Esophagus muscularis mucosa (tissue), 4 donors: Measurements from ENCODE around the gene LIN9. TPM values are rescaled to one million over a fixed set of nuclear protein-coding genes. Genes with fewer than 3 reads are reported as not detected.

Experiments used
- DNase-seq: peaks from one replicate; pipeline ENCODE4 v3.0.0-alpha.2; 2017; ENCODE audit errors: extremely low spot score
- H3K27ac ChIP-seq, 4 donors: fragments of 200-600 bp; sonication (generic); replicated peaks in 1 of 4; 1 replicate in 3 of 4; 2 replicates in 1 of 4; pipeline ENCODE4 v1.5.1; 2016 to 2019; ENCODE audit warnings: mild to moderate bottlenecking in 1 of 4
- H3K27me3 ChIP-seq, 4 donors: fragments of 200-600 bp; sonication (generic); one replicate each; pipeline versions ENCODE4 v1.5.1 to v1.6.0; 2016 to 2019
- H3K36me3 ChIP-seq, 4 donors: fragments of 200-600 bp; sonication (generic); one replicate each; pipeline ENCODE4 v1.5.1; 2016 to 2019
- H3K4me1 ChIP-seq, 4 donors: fragments of 200-600 bp; sonication (generic); one replicate each; pipeline ENCODE4 v1.5.1; 2016 to 2019
- H3K4me3 ChIP-seq, 4 donors: fragments of 200-600 bp; sonication (generic); 1 replicate in 2 of 4; 2 replicates in 2 of 4; pipeline ENCODE4 v1.5.1; 2016 to 2019; ENCODE audit warnings: mild to moderate bottlenecking in 4 of 4, moderate library complexity in 1 of 4
- H3K9me3 ChIP-seq, 4 donors: fragments of 200-600 bp; sonication (generic); 1 replicate in 3 of 4; 2 replicates in 1 of 4; pipeline ENCODE4 v1.5.1; 2016 to 2019
- CTCF ChIP-seq, 3 experiments: fragments of 200-600 bp in 2 of 3; fragments of 450-650 bp in 1 of 3; sonication (generic) in 2 of 3; IDR thresholded peaks; one replicate each; pipeline ENCODE4 v1.5.1; 2017 to 2019; ENCODE audit warnings: antibody characterized with exemption in 3 of 3, mild to moderate bottlenecking in 2 of 3, moderate library complexity in 1 of 3
- EP300 ChIP-seq: sonication (generic); formaldehyde crosslinking; IDR thresholded peaks from one replicate; pipeline ENCODE4 v1.6.1; 2017; ENCODE audit warnings: antibody characterized with exemption
- POLR2A ChIP-seq: fragments of 450-650 bp; IDR thresholded peaks from one replicate; pipeline ENCODE4 v1.6.1; 2017; ENCODE audit warnings: antibody characterized with exemption, moderate library complexity, mild to moderate bottlenecking, low read depth
- POLR2AphosphoS5 ChIP-seq, 2 donors: sonication (generic); formaldehyde crosslinking; IDR thresholded peaks; one replicate each; pipeline ENCODE4 v1.6.1; 2017; ENCODE audit warnings: antibody characterized with exemption in 2 of 2
- WGBS: methylation state at CpG from one replicate; pipeline ENCODE4 v1.1.5; 2018; 5-methylcytosine and 5-hydroxymethylcytosine counted together
- intact Hi-C: fragments of 100-400 bp; cut with DNase I; formaldehyde crosslinking; loops from one replicate; pipeline ENCODE4 v1.15.1; 2023
- total RNA-seq, 4 donors: library from RNA; depleted of rRNA; stranded (reverse); fragments of >200 nt; gene quantifications; one replicate each; pipeline versions ENCODE4 v1.1.0 to v1.2.1, GENCODE V29; 2016

The LIN9 gene
- total RNA-seq, 4 donors from 2014 or later, result 2.1 to 4.6 (median 2.8) TPM

GRCh38 chr1:226302731-226303130 lies 6.2 kb downstream of the LIN9 start:
- WGBS, result 83% methylated on average over 1 of the region's 1 CpG
- Histone ChIP-seq H3K27me3 (no peaks in the 10 kb centered on the region), H3K4me3 (no peak overlapping the region), H3K4me1 (peaks cover 0 to 1% (median under 1%) of the 10 kb centered on the region in 4 donors), H3K36me3 (peaks cover 4 to 17% (median 16%) of the 10 kb centered on the region in 4 donors), H3K9me3 (no peaks in the 10 kb centered on the region), H3K27ac (no peak overlapping the region)
- intact Hi-C loops, result no loop called here
- no peak for DNase-seq
- no peak for TF ChIP-seq POLR2A
- TF ChIP-seq POLR2AphosphoS5 (IDR thresholded peaks at IDR 0.05), result no peak
- no peak for TF ChIP-seq CTCF (IDR thresholded peaks at IDR 0.05)
- no peak for TF ChIP-seq EP300

- intact Hi-C loops, result no loop called here
- H3K9me3 ChIP-seq, result no peaks in the 10 kb centered on the region
- H3K27me3 ChIP-seq, result no peaks in the 10 kb centered on the region
- TF ChIP-seq POLR2AphosphoS5 (IDR thresholded peaks at IDR 0.05) (no peak), CTCF (IDR thresholded peaks at IDR 0.05) (no peak), EP300 (no peak), POLR2A (no peak)
- no peak overlapping the region for H3K27ac ChIP-seq
- no peaks in the 10 kb centered on the region for H3K4me1 ChIP-seq
- H3K4me3 ChIP-seq, result no peak overlapping the region
- WGBS, result 98% methylated on average over 5 of the region's 5 CpGs
- no peak for DNase-seq
- peaks cover 4 to 53% (median 37%) of the 10 kb centered on the region in 4 donors for H3K36me3 ChIP-seq
Measured at GRCh38 chr1:226296911-226297310, 12.1 kb downstream of the LIN9 start.

- DNase-seq, result no peak
- no peaks in the 10 kb centered on the region for H3K27me3 ChIP-seq
- 75% methylated on average over 4 of the region's 4 CpGs for WGBS
- H3K36me3 ChIP-seq, result peaks cover 4 to 44% (median 28%) of the 10 kb centered on the region in 4 donors
- no peaks in the 10 kb centered on the region for H3K4me1 ChIP-seq
- TF ChIP-seq EP300, result no peak
- TF ChIP-seq POLR2AphosphoS5 (IDR thresholded peaks at IDR 0.05), result no peak
- no peak for TF ChIP-seq CTCF (IDR thresholded peaks at IDR 0.05)
- H3K4me3 ChIP-seq, result no peak overlapping the region
- H3K9me3 ChIP-seq, result no peaks in the 10 kb centered on the region
- H3K27ac ChIP-seq, result no peak overlapping the region
- intact Hi-C loops, result no loop called here
Measured at GRCh38 chr1:226293553-226293920, 15.4 kb downstream of the LIN9 start.

GRCh38 chr1:226292874-226293552 lies 16.0 kb downstream of the LIN9 start:
- 88% methylated on average over 2 of the region's 2 CpGs for WGBS
- H3K4me3 ChIP-seq, result no peak overlapping the region
- peaks cover under 1 to 39% (median 23%) of the 10 kb centered on the region in 4 donors for H3K36me3 ChIP-seq
- DNase-seq, result no peak
- intact Hi-C loops, result no loop called here
- TF ChIP-seq EP300 (no peak), POLR2AphosphoS5 (IDR thresholded peaks at IDR 0.05) (no peak), POLR2A (no peak), CTCF (IDR thresholded peaks at IDR 0.05) (no peak)
- H3K9me3 ChIP-seq, result no peaks in the 10 kb centered on the region
- H3K27ac ChIP-seq, result no peak overlapping the region
- no peaks in the 10 kb centered on the region for H3K4me1 ChIP-seq
- no peaks in the 10 kb centered on the region for H3K27me3 ChIP-seq

GRCh38 chr1:226287587-226287986 lies 21.4 kb downstream of the LIN9 start:
- WGBS, result 94% methylated on average over 4 of the region's 4 CpGs
- peaks cover 0 to 32% (median 10%) of the 10 kb centered on the region in 4 donors for H3K36me3 ChIP-seq
- H3K27ac ChIP-seq, result no peak overlapping the region
- H3K9me3 ChIP-seq, result no peaks in the 10 kb centered on the region
- no peaks in the 10 kb centered on the region for H3K27me3 ChIP-seq
- H3K4me1 ChIP-seq, result no peaks in the 10 kb centered on the region
- no peak for DNase-seq
- TF ChIP-seq EP300, result no peak
- no peak for TF ChIP-seq POLR2A
- no peak for TF ChIP-seq POLR2AphosphoS5 (IDR thresholded peaks at IDR 0.05)
- TF ChIP-seq CTCF (IDR thresholded peaks at IDR 0.05), result no peak
- no peak overlapping the region for H3K4me3 ChIP-seq
- intact Hi-C loops, result no loop called here
